Vagina (tissue), 2 donors: ENCODE results near the gene CD47. TPM values are rescaled to one million over a fixed set of nuclear protein-coding genes. Genes with fewer than 3 reads are reported as not detected.

ENCODE experiments used
- DNase-seq, 2 donors: peaks; one replicate each; pipeline ENCODE4 v3.0.0-alpha.2; 2017; ENCODE audit errors: extremely low spot score in 2 of 2
- H3K27ac ChIP-seq: fragments of 200-600 bp; sonication (generic); one replicate; pipeline ENCODE4 v1.5.1; 2019
- H3K27me3 ChIP-seq: fragments of 200-600 bp; sonication (generic); one replicate; pipeline ENCODE4 v1.5.1; 2019
- H3K36me3 ChIP-seq, 2 donors: fragments of 200-600 bp; sonication (generic); one replicate each; pipeline ENCODE4 v1.5.1; 2017 to 2019
- H3K4me1 ChIP-seq: fragments of 200-600 bp; sonication (generic); one replicate; pipeline ENCODE4 v1.5.1; 2019
- H3K4me3 ChIP-seq, 2 donors: fragments of 200-600 bp; sonication (generic); 1 replicate in 1 of 2; 2 replicates in 1 of 2; pipeline ENCODE4 v1.5.1; 2016 to 2019
- H3K9me3 ChIP-seq: fragments of 200-600 bp; sonication (generic); one replicate; pipeline ENCODE4 v1.5.1; 2019
- POLR2A ChIP-seq, 2 donors: fragments of 450-650 bp; IDR thresholded peaks; one replicate each; pipeline ENCODE4 v1.6.1; 2017; ENCODE audit warnings: antibody characterized with exemption in 2 of 2, mild to moderate bottlenecking in 2 of 2, moderate library complexity in 2 of 2
- POLR2AphosphoS5 ChIP-seq, 2 donors: sonication (generic); formaldehyde crosslinking; IDR thresholded peaks; one replicate each; pipeline ENCODE4 v1.9.0; 2017; ENCODE audit warnings: antibody characterized with exemption in 2 of 2, mild to moderate bottlenecking in 2 of 2, low read depth in 1 of 2; ENCODE audit not compliant: insufficient read depth in 1 of 2
- intact Hi-C: fragments of 100-400 bp; cut with DNase I; formaldehyde crosslinking; loops from one replicate; pipeline ENCODE4 v1.15.1; 2023
- total RNA-seq: library from RNA; depleted of rRNA; stranded (reverse); fragments of >200 nt; gene quantifications from one replicate; pipeline ENCODE4 v1.2.3, GENCODE V29; 2016
- TF ChIP-seq, protein P1 (sequence below), 3 experiments: fragments of 450-650 bp in 2 of 3; fragments of 200-600 bp in 1 of 3; sonication (generic) in 1 of 3; IDR thresholded peaks; one replicate each; pipeline ENCODE4 v1.5.1; 2017 to 2019; ENCODE audit warnings: antibody characterized with exemption in 3 of 3, mild to moderate bottlenecking in 2 of 3, moderate library complexity in 2 of 3

Gene CD47
- total RNA-seq, 1 donor from 2014 or later = 51.3 TPM

DNA sequence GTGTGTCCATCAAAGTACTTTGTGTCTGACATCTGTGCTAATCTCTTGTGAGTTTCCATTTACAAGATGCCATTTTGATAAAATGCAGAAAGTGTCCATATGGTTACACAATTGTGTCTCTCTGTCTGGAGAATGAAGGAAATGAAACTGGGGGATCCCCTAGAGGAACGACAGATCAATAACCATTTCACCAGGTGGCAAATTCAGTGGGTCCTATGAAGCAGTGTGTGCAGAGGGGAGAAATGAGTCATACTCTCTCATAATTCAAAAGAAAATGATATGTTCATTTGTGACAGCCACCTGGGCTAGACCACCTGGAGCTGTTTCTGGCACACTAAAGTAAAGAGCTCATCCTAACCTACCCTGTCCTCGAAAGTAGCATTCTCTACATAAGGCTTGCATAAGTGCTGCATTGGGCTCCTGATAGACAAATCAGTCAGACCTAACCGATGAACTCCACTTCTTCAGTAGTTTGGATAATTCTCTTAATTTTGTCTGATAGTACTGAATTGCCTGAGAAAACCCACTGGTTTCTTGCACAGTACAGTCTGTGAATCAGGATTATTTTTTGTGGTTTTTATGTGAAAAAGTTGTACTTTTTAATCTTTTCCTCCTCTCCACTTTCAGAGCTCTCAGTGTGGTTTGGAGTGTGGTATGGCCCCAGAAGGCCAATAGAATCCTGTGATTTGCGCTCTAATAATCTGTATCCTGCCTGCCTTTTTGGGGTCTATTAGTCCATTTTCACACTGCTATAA is 10.3 kb upstream of the CD47 start:
- H3K27ac ChIP-seq = no peak overlapping the region
- no peaks in the 10 kb centered on the region for H3K27me3 ChIP-seq
- TF ChIP-seq, protein P1, sequence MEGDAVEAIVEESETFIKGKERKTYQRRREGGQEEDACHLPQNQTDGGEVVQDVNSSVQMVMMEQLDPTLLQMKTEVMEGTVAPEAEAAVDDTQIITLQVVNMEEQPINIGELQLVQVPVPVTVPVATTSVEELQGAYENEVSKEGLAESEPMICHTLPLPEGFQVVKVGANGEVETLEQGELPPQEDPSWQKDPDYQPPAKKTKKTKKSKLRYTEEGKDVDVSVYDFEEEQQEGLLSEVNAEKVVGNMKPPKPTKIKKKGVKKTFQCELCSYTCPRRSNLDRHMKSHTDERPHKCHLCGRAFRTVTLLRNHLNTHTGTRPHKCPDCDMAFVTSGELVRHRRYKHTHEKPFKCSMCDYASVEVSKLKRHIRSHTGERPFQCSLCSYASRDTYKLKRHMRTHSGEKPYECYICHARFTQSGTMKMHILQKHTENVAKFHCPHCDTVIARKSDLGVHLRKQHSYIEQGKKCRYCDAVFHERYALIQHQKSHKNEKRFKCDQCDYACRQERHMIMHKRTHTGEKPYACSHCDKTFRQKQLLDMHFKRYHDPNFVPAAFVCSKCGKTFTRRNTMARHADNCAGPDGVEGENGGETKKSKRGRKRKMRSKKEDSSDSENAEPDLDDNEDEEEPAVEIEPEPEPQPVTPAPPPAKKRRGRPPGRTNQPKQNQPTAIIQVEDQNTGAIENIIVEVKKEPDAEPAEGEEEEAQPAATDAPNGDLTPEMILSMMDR (IDR thresholded peaks at IDR 0.05) = no peak
- no peak for TF ChIP-seq POLR2AphosphoS5 (IDR thresholded peaks at IDR 0.05; ENCODE audit: insufficient read depth in 1 of 2, low read depth in 1 of 2)
- TF ChIP-seq POLR2A (IDR thresholded peaks at IDR 0.05) = no peak
- H3K9me3 ChIP-seq = no peaks in the 10 kb centered on the region
- no peaks in the 10 kb centered on the region for H3K36me3 ChIP-seq
- DNase-seq = no peak
- intact Hi-C loops = no loop called here
- no peaks in the 10 kb centered on the region for H3K4me1 ChIP-seq
- no peak overlapping the region for H3K4me3 ChIP-seq

DNA sequence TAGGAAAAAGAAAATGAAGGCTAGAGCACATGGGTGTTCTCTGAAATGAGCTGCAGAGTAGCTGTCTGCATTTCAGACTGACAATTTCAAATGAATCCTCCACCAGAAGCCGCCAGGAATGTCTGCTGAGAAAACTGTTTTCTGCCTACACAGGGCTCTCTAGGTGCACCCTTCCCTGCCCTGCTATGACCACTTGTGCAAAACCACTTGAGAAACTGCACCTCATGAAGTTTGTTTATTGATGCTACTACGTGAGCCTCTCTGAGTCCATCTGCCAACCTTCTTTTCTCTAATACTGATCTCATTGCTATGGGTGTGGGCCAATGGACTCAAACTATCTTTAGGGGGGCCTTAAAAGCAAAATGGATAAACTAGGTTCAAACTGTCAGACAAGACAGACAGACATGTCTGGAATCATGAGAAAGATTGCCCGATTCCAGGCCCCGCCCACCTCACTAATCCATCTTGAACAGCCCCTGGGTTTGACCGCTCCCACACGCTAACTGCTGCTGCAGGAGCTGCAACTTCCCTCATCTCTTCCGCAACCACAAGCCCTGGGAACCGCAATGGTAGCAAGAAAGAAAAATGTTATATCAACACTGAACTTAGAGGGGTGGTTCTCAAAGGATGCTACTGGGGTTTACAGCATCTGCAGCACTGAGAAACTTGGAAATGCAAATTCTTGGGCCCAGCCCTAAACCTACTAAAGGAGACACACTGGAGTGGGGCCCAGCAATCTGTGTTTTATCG is 9.0 kb upstream of the CD47 start:
- Histone ChIP-seq H3K4me3 (no peak overlapping the region), H3K9me3 (no peaks in the 10 kb centered on the region), H3K4me1 (no peaks in the 10 kb centered on the region), H3K27ac (no peak overlapping the region), H3K27me3 (no peaks in the 10 kb centered on the region), H3K36me3 (no peaks in the 10 kb centered on the region)
- no peak for TF ChIP-seq POLR2AphosphoS5 (IDR thresholded peaks at IDR 0.05; ENCODE audit: insufficient read depth in 1 of 2, low read depth in 1 of 2)
- no peak for TF ChIP-seq POLR2A (IDR thresholded peaks at IDR 0.05)
- TF ChIP-seq, protein P1 (IDR thresholded peaks at IDR 0.05) = no peak
- intact Hi-C loops = no loop called here
- DNase-seq = no peak

DNA sequence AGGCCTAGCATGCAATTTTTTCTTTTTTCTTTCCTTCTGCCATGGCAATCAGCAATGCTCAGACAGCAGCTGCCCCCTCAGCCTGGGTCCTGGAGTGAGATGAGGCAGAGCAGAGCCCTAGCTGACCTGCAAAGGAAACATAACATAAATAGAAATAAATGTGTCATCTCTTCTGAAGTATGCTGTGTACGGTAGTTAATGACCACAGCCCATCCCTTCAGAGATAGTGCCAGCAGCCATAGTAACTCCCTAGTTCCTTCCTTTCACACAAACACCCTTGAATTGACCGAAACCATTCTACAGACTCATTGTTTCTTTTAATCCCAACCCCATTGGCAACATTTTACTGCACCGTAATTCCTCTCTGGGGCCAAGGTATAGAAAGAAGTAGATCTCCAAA is 8.4 kb upstream of the CD47 start:
- Histone ChIP-seq H3K9me3 (no peaks in the 10 kb centered on the region), H3K27ac (no peak overlapping the region), H3K36me3 (no peaks in the 10 kb centered on the region), H3K4me3 (no peak overlapping the region), H3K4me1 (no peaks in the 10 kb centered on the region), H3K27me3 (no peaks in the 10 kb centered on the region)
- intact Hi-C loops = no loop called here
- DNase-seq = no peak
- no peak for TF ChIP-seq POLR2AphosphoS5 (IDR thresholded peaks at IDR 0.05; ENCODE audit: insufficient read depth in 1 of 2, low read depth in 1 of 2)
- no peak for TF ChIP-seq POLR2A (IDR thresholded peaks at IDR 0.05)
- TF ChIP-seq, protein P1 (IDR thresholded peaks at IDR 0.05) = no peak

DNA sequence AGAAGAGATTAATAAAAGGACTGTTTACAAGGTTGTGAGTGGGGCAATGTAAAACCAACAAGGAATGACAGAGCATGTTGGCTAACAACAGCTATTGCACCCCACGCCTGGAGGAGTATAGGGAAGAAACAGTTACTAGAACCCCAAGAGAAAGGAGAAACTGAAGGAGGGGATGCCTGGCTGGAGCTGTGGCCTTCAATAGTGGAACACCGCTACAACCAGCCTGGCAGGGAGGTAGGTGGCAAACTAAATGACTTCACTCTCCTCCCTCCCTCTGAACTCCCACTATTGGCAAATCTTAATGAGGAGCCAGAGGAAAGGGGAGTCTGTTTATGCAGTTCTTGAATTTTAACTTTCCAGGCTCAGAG is 7.2 kb upstream of the CD47 start:
- Histone ChIP-seq H3K36me3 (no peaks in the 10 kb centered on the region), H3K4me1 (no peaks in the 10 kb centered on the region), H3K27ac (no peak overlapping the region), H3K9me3 (no peaks in the 10 kb centered on the region), H3K4me3 (no peak overlapping the region), H3K27me3 (no peaks in the 10 kb centered on the region)
- intact Hi-C loops = no loop called here
- DNase-seq = no peak
- TF ChIP-seq, protein P1 (IDR thresholded peaks at IDR 0.05) = no peak
- TF ChIP-seq POLR2A (IDR thresholded peaks at IDR 0.05) = no peak
- no peak for TF ChIP-seq POLR2AphosphoS5 (IDR thresholded peaks at IDR 0.05; ENCODE audit: insufficient read depth in 1 of 2, low read depth in 1 of 2)
